NCI-H2107 treated with DMSO at 0.1 percent for 48 hours (cell line): ENCODE data around the gene GAS2L1.

Experiments
- DNase-seq: peaks from one replicate; lab custom pipeline; 2025; ENCODE audit not compliant: unreplicated experiment; lab: John Stamatoyannopoulos, UW

The GAS2L1 gene

GRCh38 chr22:29325785-29326315 lies 19.4 kb downstream of the GAS2L1 start:
- no peak for DNase-seq

GRCh38 chr22:29326481-29326880 lies 20.0 kb downstream of the GAS2L1 start:
- no peak for DNase-seq

- DNase-seq, result no peak
Measured at GRCh38 chr22:29327089-29327764, 20.8 kb downstream of the GAS2L1 start.

- no peak for DNase-seq
Measured at GRCh38 chr22:29328055-29328454, 21.6 kb downstream of the GAS2L1 start.

- DNase-seq, result no peak
Measured at GRCh38 chr22:29328566-29329500, 22.4 kb downstream of the GAS2L1 start.

- DNase-seq, result no peak
Measured at GRCh38 chr22:29329581-29329980, 23.1 kb downstream of the GAS2L1 start.

- no peak for DNase-seq
Measured at GRCh38 chr22:29330291-29330690, 23.8 kb downstream of the GAS2L1 start.

- DNase-seq, result no peak
Measured at GRCh38 chr22:29330753-29331152, 24.3 kb downstream of the GAS2L1 start.

GRCh38 chr22:29331213-29331612 lies 24.8 kb downstream of the GAS2L1 start:
- no peak for DNase-seq

GRCh38 chr22:29331658-29332300 lies 25.3 kb downstream of the GAS2L1 start:
- DNase-seq, result no peak

- no peak for DNase-seq
Measured at GRCh38 chr22:29332886-29333496, 26.5 kb downstream of the GAS2L1 start.

GRCh38 chr22:29334148-29334547 lies 27.7 kb downstream of the GAS2L1 start:
- DNase-seq, result no peak

- DNase-seq, result no peak
Measured at GRCh38 chr22:29334696-29335344, 28.4 kb downstream of the GAS2L1 start.

- no peak for DNase-seq
Measured at GRCh38 chr22:29335656-29336055, 29.2 kb downstream of the GAS2L1 start.

GRCh38 chr22:29336751-29337490 lies 30.5 kb downstream of the GAS2L1 start:
- DNase-seq, result no peak

GRCh38 chr22:29337631-29338284 lies 31.3 kb downstream of the GAS2L1 start:
- DNase-seq, result no peak

GRCh38 chr22:29338398-29338797 lies 31.9 kb downstream of the GAS2L1 start:
- DNase-seq, result no peak

GRCh38 chr22:29339381-29340235 lies 33.2 kb downstream of the GAS2L1 start:
- no peak for DNase-seq
